SIG-M5 (cell line): ENCODE measurements around the gene P2RY4.
"Not testable (repeated sequence)": the region's sequence is repeated elsewhere in the genome, so short reads cannot be mapped to it uniquely, and the experiment has no call there.

Experiments
- DNase-seq: peaks from one replicate; lab custom pipeline; 2025; lab: John Stamatoyannopoulos, UW

Gene P2RY4

GRCh38 chrX:70243601-70244000, 16.4 kb downstream of the P2RY4 start:
- not testable (repeated sequence) for DNase-seq

- no peak for DNase-seq
Measured at GRCh38 chrX:70241501-70241900, 18.5 kb downstream of the P2RY4 start.

GRCh38 chrX:70240751-70241150, 19.3 kb downstream of the P2RY4 start:
- no peak for DNase-seq

GRCh38 chrX:70234355-70234754, 25.6 kb downstream of the P2RY4 start, which contains the start of gene AWAT1:
Gene AWAT1 (plus strand): TSS chrX:70234655. CDS start chrX:70234696, 41 bp downstream.
- DNase-seq: no peak

- DNase-seq: no peak
Measured at GRCh38 chrX:70231666-70232065, 28.3 kb downstream of the P2RY4 start.

GRCh38 chrX:70226687-70227086, 33.3 kb downstream of the P2RY4 start:
- no peak for DNase-seq

GRCh38 chrX:70226048-70226447, 34.0 kb downstream of the P2RY4 start:
- DNase-seq: no peak

GRCh38 chrX:70219938-70220764, 39.9 kb downstream of the P2RY4 start:
- DNase-seq: no peak

- DNase-seq: not testable (repeated sequence)
Measured at GRCh38 chrX:70209570-70209969, 50.4 kb downstream of the P2RY4 start.

GRCh38 chrX:70208479-70208878, 51.5 kb downstream of the P2RY4 start:
- DNase-seq: no peak
